GM20431 (cell line): ENCODE data around the gene CLK1.
"Not testable (repeated sequence)": the region's sequence is repeated elsewhere in the genome, so short reads cannot be mapped to it uniquely, and the experiment has no call there.

Experiments used
- in situ Hi-C: fragments of 300-500 bp; cut with MseI, MboI; formaldehyde crosslinking; loops from one replicate; pipeline ENCODE4 v1.15.0; 2020; ENCODE audit warnings: low sequenced_read_pairs; ENCODE audit not compliant: unreplicated experiment

The CLK1 gene

DNA sequence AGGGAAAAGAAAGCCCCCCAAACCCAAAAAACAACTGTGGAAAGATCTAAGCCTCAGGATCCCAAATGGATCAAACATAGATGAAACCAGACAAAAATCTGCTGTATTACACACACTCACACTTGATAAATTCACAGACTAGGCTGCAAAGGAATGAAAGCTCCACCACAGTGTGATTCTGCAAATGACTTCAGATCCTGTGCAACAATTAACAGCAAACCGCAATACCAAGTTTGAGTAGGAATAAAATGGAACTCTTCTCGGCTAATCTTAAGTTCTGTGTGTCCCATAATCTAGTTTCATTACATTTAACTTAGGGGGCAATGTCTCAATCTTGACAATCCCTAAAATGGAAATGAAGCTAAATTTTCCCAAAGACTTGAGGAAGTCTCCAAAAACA lies 11.9 kb downstream of the CLK1 start:
- in situ Hi-C loops: no loop called here

DNA sequence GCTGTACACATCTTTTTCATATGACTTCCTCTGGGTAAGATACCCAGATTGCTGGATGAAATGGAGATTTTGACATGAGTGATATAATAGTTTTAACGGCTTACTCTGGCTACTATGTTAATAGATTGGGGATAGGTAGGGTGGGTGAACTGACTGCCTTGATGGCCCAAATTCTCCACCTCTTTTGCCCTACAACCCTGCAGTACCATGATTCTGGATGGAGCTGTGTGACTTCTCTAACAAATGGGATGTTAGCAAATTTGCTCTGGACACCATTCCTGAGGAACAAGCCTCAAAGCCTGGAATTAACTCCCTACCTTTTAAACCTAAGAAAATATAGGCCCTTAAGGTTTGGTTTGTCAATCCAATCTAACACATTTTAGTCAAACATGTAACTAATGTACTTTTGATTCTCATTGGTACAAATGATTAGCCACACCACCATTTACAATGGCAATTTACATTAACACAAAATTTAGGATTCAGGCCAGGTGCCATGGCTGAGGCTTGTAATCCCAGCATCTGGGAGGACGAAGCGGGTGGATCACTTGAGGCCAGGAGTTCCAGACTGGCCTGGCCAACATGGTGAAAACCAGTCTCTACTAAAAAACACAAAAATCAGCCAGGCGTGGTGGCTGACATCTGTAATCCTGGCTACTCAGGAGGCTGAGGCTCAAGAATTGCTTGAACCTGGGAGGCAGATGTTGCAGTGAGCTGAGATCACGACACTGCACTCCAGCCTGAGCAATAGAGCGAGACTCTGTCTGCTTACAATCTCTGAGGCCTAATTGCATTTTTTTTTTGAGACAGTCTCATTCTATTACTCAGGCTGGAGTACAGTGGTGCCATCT lies 12.8 kb downstream of the CLK1 start:
- in situ Hi-C loops: no loop called here

DNA sequence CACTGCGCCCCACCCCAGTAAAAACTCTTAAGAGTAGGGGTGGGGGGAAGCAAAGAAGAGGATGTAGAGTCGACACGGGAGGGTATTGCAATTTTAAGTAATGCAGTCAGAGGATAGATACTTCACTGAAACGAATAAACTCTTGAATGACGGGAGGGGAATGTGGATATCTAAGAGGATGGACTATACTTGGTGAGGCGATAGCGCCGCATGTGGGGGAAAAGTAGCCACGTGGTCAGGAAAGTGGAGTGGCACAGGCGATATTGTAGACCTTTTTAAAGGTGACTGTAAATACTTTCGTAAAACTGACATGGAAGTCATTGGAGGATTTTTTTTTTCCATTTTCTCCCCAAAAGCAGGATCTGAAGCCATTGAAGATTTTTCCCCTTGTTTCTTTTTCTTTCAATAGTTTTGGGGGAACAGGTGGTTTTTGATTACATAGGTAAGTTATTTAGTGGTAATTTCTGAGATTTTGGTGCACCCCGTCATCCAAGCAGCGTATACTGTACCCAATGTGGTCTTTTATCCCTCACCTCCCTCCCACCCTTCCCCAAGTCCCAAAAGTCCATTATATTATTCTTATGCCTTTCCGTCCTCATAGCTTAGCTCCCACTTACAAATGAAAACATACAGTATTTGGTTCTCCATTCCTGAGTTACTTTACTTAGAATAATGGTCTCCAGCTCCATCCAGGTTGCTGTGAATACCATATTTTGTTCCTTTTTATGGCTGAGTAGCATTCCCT lies 13.8 kb downstream of the CLK1 start:
- in situ Hi-C loops: no loop called here

DNA sequence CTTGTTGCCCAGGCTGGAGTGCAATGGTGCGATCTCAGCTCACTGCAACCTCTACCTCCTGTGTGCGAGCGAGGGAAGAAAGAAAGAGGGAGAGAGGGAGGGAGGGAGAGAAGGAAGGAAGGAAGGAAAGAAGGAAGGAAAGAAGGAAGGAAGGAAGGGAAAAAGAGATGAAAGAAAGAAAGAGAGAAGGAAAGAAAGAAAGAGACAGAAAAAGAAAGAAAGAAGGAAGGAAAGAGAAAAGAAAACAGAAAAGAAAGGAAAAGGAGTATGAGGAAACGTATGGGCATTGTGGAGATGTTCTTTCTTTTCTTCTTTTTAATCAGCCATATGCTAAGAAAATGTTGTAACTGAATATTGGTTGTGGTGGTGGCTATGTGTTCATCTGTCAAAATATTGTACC lies 16.5 kb downstream of the CLK1 start:
- in situ Hi-C loops: no loop called here

DNA sequence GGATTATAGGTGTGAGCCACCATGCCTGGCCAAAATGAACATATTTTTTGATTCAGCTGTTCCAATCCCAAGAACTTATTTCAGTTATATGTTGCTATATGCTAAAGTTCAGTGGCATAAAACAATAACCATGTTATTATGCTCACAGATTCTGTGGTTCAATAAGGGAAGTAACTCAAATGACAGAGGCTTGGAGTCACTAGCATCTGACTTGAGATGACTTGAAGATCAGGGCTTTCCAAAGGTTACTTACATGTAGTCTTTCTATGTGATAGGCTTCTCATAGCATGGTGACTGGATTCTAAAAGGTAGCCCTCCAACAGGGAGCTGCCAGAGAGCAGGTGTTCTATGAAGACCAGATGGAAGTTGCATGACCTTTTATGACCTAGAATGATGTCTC lies 17.2 kb downstream of the CLK1 start:
- in situ Hi-C loops: no loop called here

DNA sequence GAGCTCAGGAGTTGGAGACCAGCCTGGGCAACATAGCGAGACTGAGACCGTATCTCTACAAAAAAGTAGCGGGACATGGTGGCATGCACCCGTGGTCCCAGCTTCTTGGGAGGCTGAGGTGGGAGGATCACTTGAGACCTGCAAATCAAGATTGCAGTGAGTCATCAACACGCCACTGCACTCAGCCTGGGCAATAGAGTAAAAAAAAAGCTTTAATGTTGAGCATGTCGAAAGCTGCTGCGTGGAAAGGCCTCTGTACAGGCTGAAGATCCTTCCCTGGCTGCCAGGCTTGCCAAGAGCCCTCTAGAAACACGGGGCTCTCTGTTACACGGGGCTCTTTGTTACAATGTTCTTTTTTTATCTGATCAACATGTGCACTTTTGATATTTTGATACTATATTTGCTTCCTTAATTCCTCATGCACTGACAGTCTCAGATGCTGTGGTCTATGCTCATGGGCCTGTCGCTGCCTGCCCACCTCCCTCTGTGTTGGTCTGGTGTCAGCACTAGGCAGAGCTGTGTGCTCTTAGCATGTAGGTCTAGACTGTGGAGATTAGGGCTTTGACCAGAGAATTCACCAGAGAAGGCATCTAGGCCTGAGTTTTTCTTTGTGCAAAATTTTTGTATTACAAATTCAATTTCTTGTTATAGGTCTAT lies 18.7 kb downstream of the CLK1 start:
- in situ Hi-C loops: no loop called here

DNA sequence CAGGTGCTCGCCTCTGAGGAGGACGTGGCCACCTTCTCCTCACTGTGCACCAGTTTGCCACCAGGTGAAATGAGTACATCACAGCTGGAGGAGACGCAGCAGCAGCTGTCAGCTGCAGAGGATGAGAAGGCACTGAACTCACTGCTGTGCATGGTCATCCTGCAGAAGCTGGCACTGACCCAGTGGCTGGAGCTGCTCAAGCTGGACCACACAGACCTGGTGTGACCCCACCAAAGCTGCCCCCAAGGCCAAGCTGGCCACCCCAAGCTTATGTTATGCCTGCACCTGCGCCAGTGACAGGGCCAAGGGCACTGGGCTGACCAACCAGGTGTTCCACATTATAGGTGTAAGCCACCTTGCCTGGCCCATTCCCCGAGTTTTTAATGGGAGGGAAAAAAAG lies 19.3 kb downstream of the CLK1 start:
- in situ Hi-C loops: no loop called here

DNA sequence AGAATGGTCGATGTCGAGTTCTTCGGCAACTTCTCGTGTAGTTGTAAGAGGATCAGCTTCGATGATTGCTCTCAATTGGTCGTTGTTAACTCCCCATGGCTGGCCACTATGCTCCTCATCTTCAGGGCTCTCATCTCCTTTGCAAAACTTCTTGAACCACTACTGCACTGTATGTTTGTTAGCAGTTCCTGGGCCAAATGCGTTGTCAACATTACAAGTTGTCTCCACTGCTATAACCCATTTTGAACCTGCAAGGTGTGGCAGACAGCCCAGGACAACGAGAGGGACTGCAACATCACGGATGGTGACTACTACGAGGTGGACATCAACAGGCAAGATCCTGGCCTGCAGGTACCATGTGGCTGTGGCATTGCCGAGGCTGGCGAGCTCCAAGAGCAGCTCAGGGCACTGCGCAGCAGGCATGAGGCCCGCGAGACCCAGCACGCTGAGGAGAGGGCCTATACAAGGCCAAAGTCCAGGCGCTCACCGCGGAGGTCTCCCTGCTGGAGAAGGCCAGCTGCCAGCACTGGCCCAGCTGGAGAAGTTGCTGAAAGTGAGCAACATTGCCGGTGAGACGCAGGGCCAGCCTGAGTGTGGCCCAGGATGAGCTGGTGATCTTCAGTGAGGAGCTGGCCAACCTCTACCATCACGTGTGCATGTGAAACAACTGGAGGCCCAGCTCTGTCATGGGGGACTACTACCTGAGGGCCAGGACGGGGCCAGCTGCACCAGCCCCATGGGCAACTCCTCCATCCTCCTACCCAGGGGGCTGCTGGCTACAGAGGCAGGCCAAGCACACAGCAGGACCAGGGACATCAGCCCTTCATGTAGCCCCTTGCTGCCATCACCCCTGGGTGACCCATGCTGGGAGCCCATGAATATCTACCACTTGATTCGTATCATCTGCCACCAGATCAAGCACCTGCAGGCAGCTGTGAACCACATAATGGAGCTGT lies 20.2 kb downstream of the CLK1 start:
- in situ Hi-C loops: no loop called here

DNA sequence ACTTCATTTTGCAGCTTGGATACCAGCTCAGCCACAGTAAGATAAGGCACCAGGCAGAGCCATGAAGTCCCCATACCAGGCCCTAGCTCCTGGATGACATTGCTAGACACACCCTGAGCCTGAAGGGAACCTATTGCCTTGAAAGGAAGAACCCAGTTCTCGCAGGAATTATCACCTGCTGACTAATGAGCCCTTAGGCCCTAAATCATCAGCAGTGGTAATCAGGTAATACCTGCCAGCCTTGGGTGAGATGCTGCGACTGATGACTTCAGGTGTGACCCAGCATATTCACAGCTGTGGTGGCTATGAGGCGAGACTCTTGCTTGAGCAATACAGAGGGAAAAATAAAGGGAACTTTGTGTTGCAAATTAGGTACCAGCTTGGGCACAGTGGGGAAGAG lies 24.9 kb downstream of the CLK1 start:
- in situ Hi-C loops: no loop called here

DNA sequence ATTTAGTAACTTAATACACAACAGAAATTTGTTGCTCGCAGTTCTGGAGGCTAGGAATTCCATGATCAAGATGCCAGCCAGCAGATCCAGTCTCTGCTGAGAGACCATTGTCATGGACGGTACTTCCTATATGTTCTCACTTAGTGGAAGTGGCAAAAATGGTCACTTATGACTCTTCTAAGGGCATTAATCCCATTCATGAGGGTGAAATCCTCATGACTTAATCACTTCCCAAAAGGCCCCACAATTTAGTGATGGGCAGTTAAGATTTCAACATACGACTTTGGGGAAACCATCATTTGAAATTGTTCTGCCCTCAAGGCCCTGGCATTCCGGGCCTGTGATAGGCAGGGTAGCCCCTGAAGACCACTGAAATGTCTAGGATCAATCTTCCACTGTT lies 29.8 kb downstream of the CLK1 start:
- in situ Hi-C loops: no loop called here

DNA sequence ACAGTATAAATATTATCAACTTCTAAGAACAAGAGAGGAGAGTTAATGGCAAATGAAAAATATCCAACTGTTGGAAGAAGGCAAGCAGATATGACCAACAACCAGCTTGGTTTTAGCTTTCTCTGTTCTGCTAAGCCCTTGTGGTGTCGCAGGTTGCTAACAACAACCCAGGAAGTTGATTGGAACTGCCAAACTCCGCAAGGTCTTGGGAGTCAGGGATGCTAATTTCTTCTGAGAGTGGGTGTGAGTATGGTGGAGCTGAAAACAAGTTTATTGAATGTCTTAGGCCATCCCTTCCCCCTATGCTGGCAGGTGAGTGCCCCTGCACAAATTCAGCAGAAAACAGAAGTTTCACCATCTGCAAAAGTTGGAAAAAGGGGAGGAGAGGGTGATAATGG lies 35.2 kb downstream of the CLK1 start:
- in situ Hi-C loops: no loop called here

DNA sequence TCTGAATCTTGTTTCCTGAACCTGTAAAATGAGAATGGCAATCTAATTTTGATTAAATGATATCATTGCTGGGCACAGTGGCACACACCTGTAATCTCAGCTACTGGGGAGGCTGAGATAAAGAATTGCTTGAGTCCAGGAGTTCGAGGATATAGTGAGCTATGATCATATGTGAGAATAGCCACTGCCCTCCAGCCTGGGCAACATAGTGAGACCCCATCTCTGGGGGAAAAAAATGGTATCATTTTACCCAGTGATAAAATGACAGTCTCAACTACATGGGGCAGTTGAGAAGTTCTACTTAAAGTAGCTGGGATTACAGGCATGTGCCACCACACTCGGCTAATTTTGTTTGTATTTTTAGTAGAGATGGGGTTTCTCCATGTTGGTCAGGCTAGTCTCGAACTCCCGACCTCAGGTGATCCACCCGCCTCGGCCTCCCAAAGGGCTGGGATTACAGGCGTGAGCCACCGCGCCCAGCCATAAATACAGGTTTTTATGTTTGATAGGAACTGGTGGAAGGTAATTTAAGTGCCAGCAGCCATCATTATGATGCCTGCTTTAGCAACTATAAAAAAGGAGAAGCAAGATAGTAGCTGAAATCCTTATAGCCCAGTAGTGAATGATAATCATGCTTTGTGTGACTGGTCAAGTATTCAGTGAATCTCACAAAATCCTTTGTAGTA lies 35.7 kb downstream of the CLK1 start:
- in situ Hi-C loops: no loop called here

DNA sequence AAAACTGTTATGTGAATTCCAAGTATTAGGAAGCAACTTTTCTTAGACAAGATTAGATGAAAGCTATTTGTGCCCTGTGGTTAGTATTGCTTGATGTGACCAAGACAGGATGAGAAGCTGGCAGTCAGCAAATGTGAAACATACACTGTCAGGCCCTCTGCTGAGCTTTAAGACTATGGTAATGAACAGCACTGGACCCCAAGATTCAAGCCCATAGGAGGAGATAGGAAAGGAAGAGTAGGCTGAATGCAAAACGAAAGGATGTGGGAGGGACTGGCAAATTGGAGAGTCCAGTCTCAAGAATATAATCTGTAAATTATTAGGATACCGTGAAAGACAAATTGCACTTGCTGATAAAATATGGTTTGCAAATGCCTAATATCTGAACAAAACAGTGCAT lies 36.4 kb downstream of the CLK1 start:
- in situ Hi-C loops: no loop called here

DNA sequence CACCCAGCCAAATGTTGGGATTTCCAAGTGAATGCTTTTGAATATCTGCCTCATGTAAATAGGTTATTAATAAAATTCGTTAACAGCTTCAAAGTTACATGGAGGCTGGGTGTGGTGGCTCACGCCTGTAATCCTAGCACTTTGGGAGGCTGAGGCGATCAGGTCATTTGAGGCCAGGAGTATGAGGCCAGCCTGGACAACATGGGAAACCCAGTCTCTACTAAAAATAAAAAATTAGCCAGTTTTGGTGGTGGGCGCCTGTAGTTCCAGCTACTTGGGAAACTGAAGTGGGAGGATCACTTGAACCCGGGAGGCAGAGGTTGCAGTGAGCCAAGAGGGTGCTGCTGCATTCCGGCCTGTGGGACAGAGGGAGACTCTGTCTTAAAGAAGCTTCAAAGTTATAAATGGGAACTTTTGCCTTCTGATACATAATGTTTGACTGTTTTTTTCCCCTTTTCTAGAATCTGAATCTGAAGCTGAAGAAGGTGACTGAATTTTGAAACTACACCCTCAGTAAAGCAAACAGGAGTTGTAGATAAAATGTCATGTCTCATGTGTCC lies 42.7 kb downstream of the CLK1 start:
- in situ Hi-C loops: no loop called here

DNA sequence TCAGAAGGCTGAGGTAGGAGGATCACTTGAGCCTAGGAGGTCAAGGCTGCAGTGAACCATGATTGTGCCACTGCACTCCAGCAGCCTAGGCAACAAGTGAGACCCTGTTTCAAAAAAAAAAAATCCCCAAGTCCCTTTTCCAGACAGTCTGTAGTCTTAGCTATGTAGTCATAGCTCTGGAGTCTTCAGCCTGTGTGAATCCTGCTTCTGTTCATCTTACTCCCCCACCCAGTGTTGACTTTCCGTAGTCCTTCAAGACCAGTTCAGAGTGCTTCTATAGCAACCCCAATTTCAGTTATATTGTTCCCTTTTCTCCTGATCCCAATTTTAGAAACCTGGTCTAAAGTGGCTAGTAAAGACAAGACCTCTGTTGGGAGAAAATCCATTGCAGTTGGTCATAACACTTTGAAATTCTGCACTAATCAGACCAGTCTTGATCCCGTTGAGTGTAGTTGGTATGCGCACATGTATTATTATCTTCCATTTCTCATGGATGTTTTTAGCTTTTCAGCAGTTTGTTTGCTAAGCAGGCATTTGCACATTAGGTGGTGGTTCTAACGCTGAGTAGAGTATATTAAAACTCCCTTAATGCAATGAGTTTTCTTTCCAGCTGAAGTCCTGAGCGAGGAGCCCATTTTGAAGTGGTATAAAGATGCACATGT lies 43.8 kb downstream of the CLK1 start:
- in situ Hi-C loops: no loop called here

DNA sequence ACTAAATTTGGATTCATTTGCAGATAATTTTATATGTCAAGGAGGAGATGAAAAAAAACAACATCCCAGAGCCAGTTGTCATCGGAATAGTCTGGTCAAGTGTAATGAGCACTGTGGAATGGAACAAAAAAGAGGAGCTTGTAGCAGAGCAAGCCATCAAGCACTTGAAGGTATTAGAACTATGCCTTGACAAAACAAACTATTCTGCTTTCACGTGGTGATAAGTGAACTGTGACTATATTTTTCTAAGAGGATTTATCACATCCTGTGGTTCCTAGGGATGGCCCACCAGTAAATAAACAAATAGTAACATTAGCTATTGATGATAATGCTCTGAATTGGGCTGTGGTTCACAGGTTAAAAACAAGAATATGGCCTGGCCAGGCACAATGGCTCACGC lies 45.7 kb downstream of the CLK1 start:
- in situ Hi-C loops: not testable (repeated sequence)

DNA sequence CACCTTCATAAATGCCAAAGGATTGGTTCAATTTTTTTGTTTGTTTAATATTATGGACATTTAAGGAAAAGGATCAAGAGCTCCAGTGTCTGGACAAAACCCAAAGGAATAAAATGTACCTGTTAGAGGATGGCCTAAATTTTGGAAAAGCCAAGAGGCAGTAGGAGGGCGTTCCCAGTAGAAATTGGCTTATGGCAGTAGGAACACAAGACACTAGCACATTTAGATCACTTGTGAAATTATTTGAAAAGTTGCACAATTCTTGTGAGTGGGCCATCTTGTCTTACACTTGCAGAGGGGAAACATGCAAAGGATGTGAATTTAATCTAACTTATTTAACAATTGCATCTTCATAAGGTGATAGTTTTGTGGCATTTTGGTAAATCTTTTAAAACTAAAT lies 49.5 kb downstream of the CLK1 start:
- in situ Hi-C loops: no loop called here

DNA sequence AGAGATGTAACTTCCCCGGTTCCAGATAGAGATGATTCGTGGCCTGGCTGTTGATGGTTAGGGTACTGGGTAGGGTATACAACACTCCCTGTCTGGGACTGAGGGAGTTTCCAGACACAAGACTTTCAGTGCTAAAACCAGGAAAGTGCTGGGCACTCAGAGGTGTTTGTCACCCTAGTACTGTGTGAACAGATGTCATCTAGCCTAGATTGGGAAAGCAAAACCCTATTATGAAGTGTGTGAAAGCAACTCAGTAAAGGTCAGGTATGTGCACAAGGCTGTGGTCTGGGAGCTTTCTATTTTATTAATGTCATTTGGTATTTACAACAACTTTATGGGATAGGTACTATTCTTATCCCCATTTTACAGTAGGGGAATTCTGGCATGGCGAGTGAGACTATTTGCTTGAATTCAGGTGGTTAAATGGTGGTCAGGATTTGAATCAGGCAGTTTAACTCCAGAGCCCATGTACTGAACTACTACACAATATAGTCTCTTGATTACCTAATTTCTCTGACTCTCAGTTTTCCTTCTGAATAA lies 50.1 kb downstream of the CLK1 start:
- in situ Hi-C loops: no loop called here
